Stomach (tissue), 9 donors: ENCODE results near the gene CITED4. TPM values are rescaled to one million over a fixed set of nuclear protein-coding genes. Genes with fewer than 3 reads are reported as not detected.

Experiments used
- DNase-seq, 2 donors: peaks; one replicate each; pipeline versions ENCODE4 v3.0.0 to v3.0.0-alpha.2; 2013 to 2019
- H3K27ac ChIP-seq, 5 donors: fragments of 200-600 bp in 4 of 5; sonication (generic) in 4 of 5; one replicate each; pipeline ENCODE4 v1.5.1; 2013 to 2019; ENCODE audit warnings: mild to moderate bottlenecking in 1 of 5, moderate library complexity in 1 of 5
- H3K27me3 ChIP-seq, 3 donors: fragments of 200-600 bp; sonication (generic); one replicate each; pipeline ENCODE4 v1.5.1; 2017 to 2019; ENCODE audit warnings: mixed run types in 1 of 3
- H3K36me3 ChIP-seq, 4 donors: fragments of 200-600 bp; sonication (generic); 1 replicate in 3 of 4; 2 replicates in 1 of 4; pipeline ENCODE4 v1.5.1; 2016 to 2019
- H3K4me1 ChIP-seq, 4 donors: fragments of 200-600 bp; sonication (generic); one replicate each; pipeline ENCODE4 v1.5.1; 2016 to 2019
- H3K4me3 ChIP-seq, 4 donors: fragments of 200-600 bp; sonication (generic) in 3 of 4; one replicate each; pipeline ENCODE4 v1.5.1; 2016 to 2019; ENCODE audit warnings: mild to moderate bottlenecking in 1 of 4
- H3K9me3 ChIP-seq, 4 donors: fragments of 200-600 bp; sonication (generic); one replicate each; pipeline ENCODE4 v1.5.1; 2016 to 2019
- CTCF ChIP-seq, 7 experiments: fragments of 450-650 bp in 4 of 7; fragments of 200-600 bp in 3 of 7; sonication (generic) in 3 of 7; IDR thresholded peaks; one replicate each; pipeline ENCODE4 v1.5.1; 2016 to 2019; ENCODE audit warnings: antibody characterized with exemption in 7 of 7, control low read depth in 2 of 7, mild to moderate bottlenecking in 1 of 7
- EP300 ChIP-seq: sonication (generic); formaldehyde crosslinking; IDR thresholded peaks from one replicate; pipeline ENCODE4 v1.6.1; 2017; ENCODE audit warnings: antibody characterized with exemption
- POLR2A ChIP-seq, 4 donors: fragments of 450-650 bp; IDR thresholded peaks; one replicate each; pipeline ENCODE4 v1.6.1; 2016; ENCODE audit warnings: antibody characterized with exemption in 4 of 4, control low read depth in 2 of 4, mild to moderate bottlenecking in 1 of 4, moderate library complexity in 1 of 4
- POLR2AphosphoS5 ChIP-seq, 3 donors: sonication (generic); formaldehyde crosslinking; IDR thresholded peaks; one replicate each; pipeline ENCODE4 v1.6.1; 2016; ENCODE audit warnings: antibody characterized with exemption in 3 of 3
- WGBS, 5 donors: extraction: QIAGEN DNeasy Blood & Tissue Kit in 3 of 5; methylation state at CpG; one replicate each; pipeline versions ENCODE4 v1.1.5 to v1.1.7; 2013 to 2018; 5-methylcytosine and 5-hydroxymethylcytosine counted together
- intact Hi-C: fragments of 100-400 bp; cut with DNase I; formaldehyde crosslinking; loops from one replicate; pipeline ENCODE4 v1.15.1; 2023; ENCODE audit warnings: low total_unique reads
- polyA plus RNA-seq, 3 donors: library from polyadenylated mRNA; stranded (reverse); fragments of 200-250 nt; gene quantifications; one replicate each; pipeline ENCODE4 v1.2.3, GENCODE V29; 2013
- total RNA-seq, 5 donors: library from RNA; depleted of rRNA; stranded (reverse); fragments of >200 nt; gene quantifications; one replicate each; pipeline versions ENCODE4 v1.1.0 to v1.2.3, GENCODE V29; 2014 to 2016
- donor health status: healthy with polysubstance abuse.
- donor health status: Bipolar disorder and iron deficiency.
- donor health status: healthy.

The CITED4 gene
- total and polyA plus RNA-seq, 8 donors = 2.6 to 152 (median 28.7) TPM

DNA sequence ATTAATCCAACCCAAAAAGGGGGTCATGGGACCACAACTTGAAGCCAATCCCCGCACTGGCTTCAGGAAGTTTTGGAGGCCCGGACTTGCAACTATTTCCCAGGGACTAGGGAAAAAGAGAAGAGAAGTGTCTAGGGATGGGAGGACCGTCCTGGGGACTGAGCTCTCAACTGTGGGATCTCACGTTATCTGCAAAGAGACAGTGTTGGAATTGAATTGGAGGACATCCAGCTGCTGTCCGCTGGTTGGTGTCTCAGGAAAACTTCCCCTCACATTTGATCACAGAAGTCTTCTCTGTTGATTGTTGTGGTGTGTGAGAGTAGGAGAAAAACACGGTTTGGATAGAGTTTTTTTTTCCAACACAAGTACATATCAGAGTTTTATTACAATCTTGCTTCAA, 46.2 kb upstream of the CITED4 start:
- no peak for DNase-seq
- intact Hi-C loops = no loop called here
- WGBS, 5 donors = 84 to 88% (median 87%) methylated on average over 6 of the region's 6 CpGs

GRCh38 chr1:40907899-40908298, 45.7 kb upstream of the CITED4 start:
- no peak overlapping the region for H3K27ac ChIP-seq
- no peak for DNase-seq
- H3K27me3 ChIP-seq = no peaks in the 10 kb centered on the region
- H3K4me3 ChIP-seq = no peak overlapping the region
- H3K9me3 ChIP-seq = no peaks in the 10 kb centered on the region
- intact Hi-C loops = no loop called here
- TF ChIP-seq CTCF (IDR thresholded peaks at IDR 0.05) = no peak
- TF ChIP-seq POLR2A (IDR thresholded peaks at IDR 0.05) = no peak
- no peak for TF ChIP-seq POLR2AphosphoS5 (IDR thresholded peaks at IDR 0.05)
- no peak for TF ChIP-seq EP300
- no peaks in the 10 kb centered on the region for H3K36me3 ChIP-seq
- peaks cover 0 to 9% (median 2%) of the 10 kb centered on the region in 4 donors for H3K4me1 ChIP-seq
- 89 to 95% (median 94%) methylated on average over 4 of the region's 4 CpGs for WGBS, 5 donors

More for the DNA sequence above, 46.2 kb upstream of the CITED4 start:
- Histone ChIP-seq H3K9me3 (no peaks in the 10 kb centered on the region), H3K4me3 (no peak overlapping the region), H3K27me3 (no peaks in the 10 kb centered on the region), H3K4me1 (peaks cover 0 to 9% (median 2%) of the 10 kb centered on the region in 4 donors), H3K27ac (no peak overlapping the region), H3K36me3 (no peaks in the 10 kb centered on the region)
- TF ChIP-seq POLR2AphosphoS5 (IDR thresholded peaks at IDR 0.05) = no peak
- no peak for TF ChIP-seq POLR2A (IDR thresholded peaks at IDR 0.05)
- no peak for TF ChIP-seq CTCF (IDR thresholded peaks at IDR 0.05)
- no peak for TF ChIP-seq EP300

GRCh38 chr1:40906781-40907400, 44.7 kb upstream of the CITED4 start:
- intact Hi-C loops = no loop called here
- 51 to 65% (median 57%) methylated on average over 3 of the region's 3 CpGs for WGBS, 5 donors
- peak overlapping the region in 1 of 5 donors; percentile 28 for H3K27ac ChIP-seq
- no peak for DNase-seq
- H3K4me3 ChIP-seq = no peak overlapping the region
- no peaks in the 10 kb centered on the region for H3K27me3 ChIP-seq
- peaks cover 0 to 9% (median 2%) of the 10 kb centered on the region in 4 donors for H3K4me1 ChIP-seq
- H3K9me3 ChIP-seq = no peaks in the 10 kb centered on the region
- H3K36me3 ChIP-seq = no peaks in the 10 kb centered on the region
- no peak for TF ChIP-seq POLR2AphosphoS5 (IDR thresholded peaks at IDR 0.05)
- no peak for TF ChIP-seq EP300
- TF ChIP-seq POLR2A (IDR thresholded peaks at IDR 0.05) = no peak
- no peak for TF ChIP-seq CTCF (IDR thresholded peaks at IDR 0.05)

DNA sequence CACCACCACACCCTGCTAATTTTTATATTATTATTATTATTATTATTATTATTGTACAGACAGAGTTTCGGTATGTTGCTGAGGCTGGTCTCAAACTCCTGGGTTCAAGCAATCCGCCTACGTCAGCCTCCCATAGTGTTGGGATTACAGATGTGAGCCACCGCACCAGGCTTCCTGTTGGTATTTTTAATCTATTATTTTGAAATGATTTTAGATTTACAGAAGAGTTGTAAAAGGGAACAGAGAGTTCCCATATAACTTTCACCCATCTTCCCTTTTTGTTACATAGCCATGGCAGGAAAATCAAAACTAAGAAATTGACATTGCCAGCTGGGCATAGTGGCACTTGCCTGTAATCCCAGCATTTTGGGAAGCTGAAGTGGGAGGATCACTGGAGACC, 42.9 kb upstream of the CITED4 start:
- H3K27ac ChIP-seq = no peak overlapping the region
- no peaks in the 10 kb centered on the region for H3K27me3 ChIP-seq
- H3K4me1 ChIP-seq = peaks cover 0 to 3% (median 0%) of the 10 kb centered on the region in 4 donors
- H3K36me3 ChIP-seq = no peaks in the 10 kb centered on the region
- WGBS, 5 donors = 82 to 95% (median 84%) methylated on average over 4 of the region's 4 CpGs
- H3K4me3 ChIP-seq = no peak overlapping the region
- no peak for TF ChIP-seq POLR2AphosphoS5 (IDR thresholded peaks at IDR 0.05)
- TF ChIP-seq EP300 = no peak
- TF ChIP-seq POLR2A (IDR thresholded peaks at IDR 0.05) = no peak
- no peak for TF ChIP-seq CTCF (IDR thresholded peaks at IDR 0.05)
- intact Hi-C loops = no loop called here
- DNase-seq = no peak
- H3K9me3 ChIP-seq = no peaks in the 10 kb centered on the region
